Right forelimb (tissue), 1 donor: ENCODE measurements around the gene TCEAL7.
A peak's percentile ranks its signal among the peaks of the same experiment; 100 is the strongest.

ENCODE experiments used
- DNase-seq: peaks from one replicate; pipeline ENCODE4 v3.0.0-alpha.2; 2018

Gene TCEAL7

GRCh38 chrX:103369479-103369878 is 39.4 kb downstream of the TCEAL7 start:
- DNase-seq: no peak

GRCh38 chrX:103372886-103373285 is 42.8 kb downstream of the TCEAL7 start:
- DNase-seq: no peak

DNA sequence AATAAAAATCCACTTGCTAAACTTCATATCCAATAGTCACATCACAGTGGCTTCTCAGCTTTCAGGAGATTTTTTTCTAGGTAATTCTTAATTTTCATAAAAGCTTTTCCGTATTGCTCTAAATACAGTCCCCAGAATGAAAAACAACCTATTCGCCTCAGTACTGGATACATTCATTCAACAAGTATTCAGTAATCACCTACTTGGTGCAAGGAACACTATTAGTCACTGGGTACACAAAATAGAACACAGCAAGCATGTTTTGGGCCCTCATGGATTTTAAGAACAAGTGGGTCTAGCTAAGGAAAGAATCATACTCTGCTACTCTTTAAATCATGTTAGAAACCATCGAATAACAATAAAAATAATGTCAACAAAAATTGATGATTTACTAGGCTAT is 43.5 kb downstream of the TCEAL7 start:
- no peak for DNase-seq

GRCh38 chrX:103376118-103376978 is 46.3 kb downstream of the TCEAL7 start, which contains the start of gene BEX3:
Gene BEX3 (plus strand): TSS chrX:103376538. CDS start chrX:103377522, 984 bp downstream.
- peak; percentile 83 for DNase-seq

DNA sequence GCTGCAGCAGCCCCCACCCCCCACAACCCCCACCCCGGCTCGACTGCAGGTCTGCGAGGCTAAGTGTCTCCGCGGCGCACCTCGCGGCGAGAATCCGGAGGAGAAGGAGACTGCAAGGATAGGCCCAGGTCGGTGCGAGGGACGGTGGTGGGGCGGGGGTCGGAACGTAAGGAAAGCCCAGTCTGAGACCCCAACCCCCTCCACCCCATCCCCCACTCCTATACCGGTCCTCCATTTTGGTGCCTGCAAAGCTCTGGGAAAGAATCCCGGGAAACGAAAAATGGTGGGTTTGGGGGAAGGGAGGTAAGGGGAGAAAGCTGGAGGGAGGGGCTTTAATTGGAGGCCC is 46.9 kb downstream of the TCEAL7 start:
- peak; percentile 53 for DNase-seq

DNA sequence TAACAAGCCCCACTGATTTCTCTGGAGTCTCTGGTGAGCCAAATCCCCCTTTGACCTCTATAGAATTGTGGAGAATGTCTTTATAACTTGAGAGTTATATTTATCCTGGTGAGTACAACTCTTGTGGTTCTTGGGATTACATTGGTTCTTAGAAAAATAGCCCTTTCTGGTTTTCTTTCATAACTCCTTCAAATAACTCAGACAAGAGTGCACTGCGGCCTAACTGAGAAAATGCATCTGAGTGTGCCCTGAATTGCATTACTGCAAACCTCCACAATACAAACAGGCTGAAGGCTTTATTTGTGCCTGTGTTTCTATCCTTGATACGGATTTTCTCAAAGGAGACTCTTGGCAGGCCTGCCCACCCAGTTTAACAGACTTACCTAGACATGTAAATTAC is 49.0 kb downstream of the TCEAL7 start:
- no peak for DNase-seq
